OCI-LY1 (cell line): ENCODE results near the gene VWA8.

Experiments used
- H2AFZ ChIP-seq: fragments of 200-600 bp; sonication (generic), shearing (Covaris generic); 2 replicates; pipeline ENCODE4 v1.6.0; 2014; ENCODE audit warnings: antibody characterized with exemption, mild to moderate bottlenecking, low read length
- H3F3A ChIP-seq: fragments of 200-600 bp; sonication (generic), shearing (Covaris generic); 2 replicates; pipeline ENCODE4 v1.6.0; 2014; ENCODE audit warnings: mild to moderate bottlenecking, antibody characterized with exemption, low read length, moderate library complexity; ENCODE audit not compliant: insufficient read depth
- H3K27ac ChIP-seq: fragments of 200-600 bp; sonication (generic); 2 replicates; pipeline ENCODE4 v1.5.1; 2014; ENCODE audit warnings: low read length, mixed run types, mild to moderate bottlenecking, low read depth; ENCODE audit not compliant: poor library complexity, severe bottlenecking
- H3K27me3 ChIP-seq: fragments of 200-600 bp; sonication (generic); 2 replicates; pipeline ENCODE4 v1.6.0; 2014; ENCODE audit warnings: antibody characterized with exemption, mild to moderate bottlenecking, low read length, moderate library complexity; ENCODE audit not compliant: insufficient read depth
- H3K36me3 ChIP-seq: fragments of 200-600 bp; sonication (generic); 2 replicates; pipeline ENCODE4 v1.6.1; 2014; ENCODE audit warnings: mild to moderate bottlenecking, antibody characterized with exemption, low read length, moderate library complexity, mixed read lengths; ENCODE audit not compliant: insufficient read depth
- H3K4me1 ChIP-seq: fragments of 200-600 bp; sonication (generic); 2 replicates; pipeline ENCODE4 v1.5.1; 2014; ENCODE audit warnings: mild to moderate bottlenecking, low read length, moderate library complexity; ENCODE audit not compliant: insufficient read depth, severe bottlenecking
- H3K4me2 ChIP-seq: fragments of 200-600 bp; sonication (generic), shearing (Covaris generic); 2 replicates; pipeline ENCODE4 v1.6.1; 2014; ENCODE audit warnings: low read length
- H3K4me3 ChIP-seq: fragments of 200-600 bp; sonication (generic); 2 replicates; pipeline ENCODE4 v1.5.1; 2014; ENCODE audit warnings: low read length, low read depth, mild to moderate bottlenecking, mixed read lengths; ENCODE audit not compliant: poor library complexity, severe bottlenecking
- H3K79me2 ChIP-seq: fragments of 200-600 bp; shearing (Covaris generic); 2 replicates; pipeline ENCODE4 v1.6.1; 2016; ENCODE audit warnings: mixed run types, low read length, mixed read lengths; ENCODE audit not compliant: insufficient read depth
- H3K9ac ChIP-seq: fragments of 200-600 bp; sonication (generic), shearing (Covaris generic); 2 replicates; pipeline ENCODE4 v1.6.1; 2014; ENCODE audit warnings: mild to moderate bottlenecking, low read length, mixed read lengths
- H3K9me2 ChIP-seq: fragments of 200-600 bp; sonication (generic), shearing (Covaris generic); 2 replicates; pipeline ENCODE4 v1.6.1; 2014; ENCODE audit warnings: low read depth, mild to moderate bottlenecking, low read length, mixed read lengths
- H3K9me3 ChIP-seq: fragments of 200-600 bp; shearing (Covaris generic); 2 replicates; pipeline ENCODE4 v1.6.1; 2014; ENCODE audit warnings: low read length, mixed read lengths
- H4K20me1 ChIP-seq: fragments of 200-600 bp; sonication (generic), shearing (Covaris generic); 2 replicates; pipeline ENCODE4 v1.6.0; 2016; ENCODE audit warnings: mild to moderate bottlenecking, low read length; ENCODE audit not compliant: insufficient read depth
- EZH2 ChIP-seq: fragments of 200-600 bp; sonication (generic), shearing (Covaris generic); IDR thresholded peaks from 2 replicates; pipeline ENCODE4 v1.8.0; 2017; ENCODE audit warnings: borderline replicate concordance, mixed run types, mild to moderate bottlenecking, antibody characterized with exemption, low read length, moderate library complexity, mixed read lengths
- TF ChIP-seq, protein P1 (sequence below): fragments of 200-600 bp; sonication (generic), shearing (Covaris generic); IDR thresholded peaks from 2 replicates; pipeline ENCODE4 v1.5.1; 2017; ENCODE audit warnings: mild to moderate bottlenecking, antibody characterized with exemption, low read length, moderate library complexity, mixed read lengths

Gene VWA8

DNA sequence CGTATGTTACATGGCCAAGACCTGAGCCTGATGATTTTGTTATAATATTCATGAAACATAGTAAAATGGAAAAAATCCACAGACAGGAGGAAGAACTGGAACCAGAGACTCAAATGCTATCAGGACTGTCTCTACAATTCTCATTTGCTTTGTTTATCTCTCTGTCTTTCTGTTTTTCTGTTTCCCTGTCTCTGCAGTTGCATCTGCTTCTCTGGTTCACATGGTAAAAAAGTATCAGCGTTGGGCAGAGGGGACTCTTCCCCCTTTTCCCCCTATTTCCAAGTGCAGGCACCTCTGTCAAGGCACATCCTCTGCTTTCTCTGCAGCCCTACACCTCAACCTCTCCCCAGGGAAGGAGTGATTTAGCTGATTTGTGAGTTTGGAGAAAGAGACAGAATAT, 41.2 kb upstream of the VWA8 start:
- no peaks in the 10 kb centered on the region; the same call in 1 of the 2 replicates for H3K36me3 ChIP-seq
- no peaks in the 10 kb centered on the region for H4K20me1 ChIP-seq
- H3K27me3 ChIP-seq = no peaks in the 10 kb centered on the region
- H3K4me2 ChIP-seq = no peak overlapping the region
- H3F3A ChIP-seq = no peaks in the 10 kb centered on the region
- no peaks in the 10 kb centered on the region for H3K79me2 ChIP-seq
- no peaks in the 10 kb centered on the region for H3K9me3 ChIP-seq
- TF ChIP-seq, protein P1, sequence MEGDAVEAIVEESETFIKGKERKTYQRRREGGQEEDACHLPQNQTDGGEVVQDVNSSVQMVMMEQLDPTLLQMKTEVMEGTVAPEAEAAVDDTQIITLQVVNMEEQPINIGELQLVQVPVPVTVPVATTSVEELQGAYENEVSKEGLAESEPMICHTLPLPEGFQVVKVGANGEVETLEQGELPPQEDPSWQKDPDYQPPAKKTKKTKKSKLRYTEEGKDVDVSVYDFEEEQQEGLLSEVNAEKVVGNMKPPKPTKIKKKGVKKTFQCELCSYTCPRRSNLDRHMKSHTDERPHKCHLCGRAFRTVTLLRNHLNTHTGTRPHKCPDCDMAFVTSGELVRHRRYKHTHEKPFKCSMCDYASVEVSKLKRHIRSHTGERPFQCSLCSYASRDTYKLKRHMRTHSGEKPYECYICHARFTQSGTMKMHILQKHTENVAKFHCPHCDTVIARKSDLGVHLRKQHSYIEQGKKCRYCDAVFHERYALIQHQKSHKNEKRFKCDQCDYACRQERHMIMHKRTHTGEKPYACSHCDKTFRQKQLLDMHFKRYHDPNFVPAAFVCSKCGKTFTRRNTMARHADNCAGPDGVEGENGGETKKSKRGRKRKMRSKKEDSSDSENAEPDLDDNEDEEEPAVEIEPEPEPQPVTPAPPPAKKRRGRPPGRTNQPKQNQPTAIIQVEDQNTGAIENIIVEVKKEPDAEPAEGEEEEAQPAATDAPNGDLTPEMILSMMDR = no peak
- no peak for TF ChIP-seq EZH2
- H3K4me3 ChIP-seq = no peak overlapping the region
- H3K27ac ChIP-seq = no peak overlapping the region
- no peaks in the 10 kb centered on the region for H3K9me2 ChIP-seq
- no peak overlapping the region for H3K9ac ChIP-seq
- no peaks in the 10 kb centered on the region for H3K4me1 ChIP-seq
- no peak overlapping the region for H2AFZ ChIP-seq

DNA sequence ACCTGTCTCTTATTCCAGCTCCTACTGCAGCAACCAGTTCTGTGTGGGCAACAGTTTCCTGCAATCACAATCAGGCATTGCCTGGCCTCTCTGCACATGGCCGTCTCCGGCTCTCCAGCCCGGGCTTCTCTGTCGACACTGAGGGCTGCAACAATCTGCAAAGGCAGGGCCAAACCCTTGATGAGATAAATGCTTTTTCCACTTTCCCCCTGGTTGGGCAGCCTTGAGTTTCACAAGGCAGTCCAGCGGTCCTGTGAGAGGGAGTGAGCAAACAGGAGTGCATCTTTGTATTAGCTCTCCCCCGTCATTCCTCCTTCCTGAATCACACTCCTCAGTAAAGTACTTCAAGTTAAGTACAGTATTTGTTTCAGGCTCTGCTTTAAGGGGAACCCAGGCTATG, 40.7 kb upstream of the VWA8 start:
- Histone ChIP-seq H3K4me1 (no peaks in the 10 kb centered on the region), H3K36me3 (no peaks in the 10 kb centered on the region; the same call in 1 of the 2 replicates), H3K4me3 (no peak overlapping the region), H3K9ac (no peak overlapping the region), H3K9me3 (no peaks in the 10 kb centered on the region), H3K9me2 (no peaks in the 10 kb centered on the region), H3K4me2 (no peak overlapping the region), H3F3A (no peaks in the 10 kb centered on the region), H3K27me3 (no peaks in the 10 kb centered on the region), H2AFZ (no peak overlapping the region), H4K20me1 (no peaks in the 10 kb centered on the region), H3K27ac (no peak overlapping the region), H3K79me2 (no peaks in the 10 kb centered on the region)
- TF ChIP-seq, protein P1 = no peak
- TF ChIP-seq EZH2 = no peak

DNA sequence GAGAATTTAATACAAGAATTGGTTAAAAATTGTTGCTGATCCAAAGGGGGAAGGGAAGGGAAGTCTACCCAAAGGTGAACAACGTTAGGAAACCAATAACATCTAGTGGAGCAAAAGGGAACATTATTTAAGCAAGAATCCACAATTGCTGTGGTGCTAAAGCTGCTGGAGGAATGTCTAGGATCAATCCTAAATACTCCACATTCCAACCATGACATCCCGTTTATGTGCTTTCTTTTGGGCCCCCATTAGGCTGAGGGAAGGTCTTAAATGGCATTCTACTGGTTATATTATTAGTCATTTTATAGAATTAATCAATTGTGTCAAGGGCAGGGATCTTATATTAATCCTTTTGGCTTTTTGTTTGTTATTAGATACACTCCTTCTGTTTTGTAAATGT, 39.9 kb upstream of the VWA8 start:
- Histone ChIP-seq H3K27me3 (no peaks in the 10 kb centered on the region), H3K4me2 (no peak overlapping the region), H4K20me1 (no peaks in the 10 kb centered on the region), H3K4me3 (no peak overlapping the region), H3K9ac (no peak overlapping the region), H3K9me2 (no peaks in the 10 kb centered on the region), H3K4me1 (no peaks in the 10 kb centered on the region), H3K79me2 (no peaks in the 10 kb centered on the region), H3F3A (no peaks in the 10 kb centered on the region), H3K36me3 (no peaks in the 10 kb centered on the region; the same call in 1 of the 2 replicates), H3K27ac (no peak overlapping the region), H3K9me3 (no peaks in the 10 kb centered on the region), H2AFZ (no peak overlapping the region)
- TF ChIP-seq, protein P1 = no peak
- no peak for TF ChIP-seq EZH2
